WTC11 (cell line): ENCODE measurements around the gene CRYBA2. TPM values are rescaled to one million over a fixed set of nuclear protein-coding genes. Genes with fewer than 3 reads are reported as not detected.

Experiments
- ATAC-seq: fragments of 200-7000 bp; cut with Tn5 transposase; 2 replicates; pipeline ENCODE4 v1.10.0; 2021; ENCODE audit warnings: mild to moderate bottlenecking, moderate library complexity
- CTCF ChIA-PET: fragments of 300-600 bp; sonication (Branson Sonifier 250); formaldehyde crosslinking; loops from one replicate; lab custom pipeline; 2021; ENCODE audit warnings: antibody characterized with exemption; lab: Charles Lee
- POLR2A ChIA-PET: fragments of 350-600 bp; sonication (Branson Sonifier 250); formaldehyde crosslinking; loops from one replicate; lab custom pipeline; 2021; ENCODE audit warnings: antibody characterized with exemption; lab: Charles Lee
- DNase-seq: peaks from one replicate; pipeline ENCODE4 v3.0.0; 2021; ENCODE audit warnings: low spot score
- H3K27ac Mint-ChIP-seq: 2 replicates; pipeline ENCODE4 v1.8.0; 2021; ENCODE audit warnings: mixed read lengths
- H3K27me3 Mint-ChIP-seq: 2 replicates; pipeline ENCODE4 v1.8.0; 2021; ENCODE audit warnings: low read depth, mild to moderate bottlenecking, moderate library complexity, mixed read lengths
- H3K36me3 Mint-ChIP-seq: 2 replicates; pipeline ENCODE4 v1.8.0; 2021; ENCODE audit warnings: mixed read lengths
- H3K4me1 Mint-ChIP-seq: 2 replicates; pipeline ENCODE4 v1.8.0; 2022; ENCODE audit warnings: mixed read lengths
- H3K4me3 Mint-ChIP-seq: 2 replicates; pipeline ENCODE4 v1.8.0; 2021; ENCODE audit warnings: mild to moderate bottlenecking, moderate library complexity, mixed read lengths
- H3K9me3 Mint-ChIP-seq: 2 replicates; pipeline ENCODE4 v1.8.0; 2021; ENCODE audit warnings: mixed read lengths
- CBFB ChIP-seq: sonication (generic); formaldehyde crosslinking; IDR thresholded peaks from 2 replicates; pipeline ENCODE4 v1.8.1; 2022; ENCODE audit warnings: mild to moderate bottlenecking, low read depth, missing genetic modification reagents
- E2F4 ChIP-seq: sonication (generic); formaldehyde crosslinking; IDR thresholded peaks from 2 replicates; pipeline ENCODE4 v1.8.1; 2022; ENCODE audit warnings: low read depth, mild to moderate bottlenecking, moderate library complexity, missing genetic modification reagents, borderline replicate concordance
- ELF4 ChIP-seq: sonication (generic); formaldehyde crosslinking; IDR thresholded peaks from 2 replicates; pipeline ENCODE4 v1.8.1; 2022; ENCODE audit warnings: low read depth, mild to moderate bottlenecking, moderate library complexity, missing genetic modification reagents
- FOXK1 ChIP-seq: sonication (generic); formaldehyde crosslinking; IDR thresholded peaks from 2 replicates; pipeline ENCODE4 v1.8.0; 2022; ENCODE audit warnings: mild to moderate bottlenecking, moderate library complexity, missing genetic modification reagents
- FOXP1 ChIP-seq: sonication (generic); formaldehyde crosslinking; IDR thresholded peaks from 2 replicates; pipeline ENCODE4 v1.8.0; 2022; ENCODE audit warnings: missing genetic modification reagents, mild to moderate bottlenecking, moderate library complexity, borderline replicate concordance
- GTF2I ChIP-seq: fragments of 250-450 bp; sonication (Bioruptor Pico); conservative IDR thresholded peaks from 2 replicates; pipeline ENCODE4 v1.4.0; 2021; ENCODE audit warnings: mild to moderate bottlenecking
- HMGA2 ChIP-seq: fragments of 250-450 bp; sonication (Bioruptor Pico); IDR thresholded peaks from 2 replicates; pipeline ENCODE4 v1.4.0; 2021; ENCODE audit warnings: mild to moderate bottlenecking, moderate library complexity
- MLX ChIP-seq: sonication (generic); formaldehyde crosslinking; IDR thresholded peaks from 2 replicates; pipeline ENCODE4 v1.8.1; 2023; ENCODE audit warnings: mild to moderate bottlenecking, missing genetic modification reagents, moderate library complexity
- NFE2L1 ChIP-seq: sonication (generic); formaldehyde crosslinking; IDR thresholded peaks from 2 replicates; pipeline ENCODE4 v1.8.1; 2023; ENCODE audit warnings: missing genetic modification reagents
- NFYB ChIP-seq: sonication (generic); formaldehyde crosslinking; conservative IDR thresholded peaks from 2 replicates; pipeline ENCODE4 v1.8.0; 2022; ENCODE audit warnings: low read depth, missing genetic modification reagents
- NR2C2 ChIP-seq: sonication (generic); formaldehyde crosslinking; IDR thresholded peaks from 2 replicates; pipeline ENCODE4 v1.8.0; 2022; ENCODE audit warnings: mild to moderate bottlenecking, missing genetic modification reagents
- PRRX2 ChIP-seq: fragments of 250-450 bp; sonication (Bioruptor Pico); IDR thresholded peaks from 2 replicates; pipeline ENCODE4 v1.8.0; 2021; ENCODE audit warnings: mild to moderate bottlenecking
- RELA ChIP-seq: sonication (generic); formaldehyde crosslinking; IDR thresholded peaks from 2 replicates; pipeline ENCODE4 v1.8.1; 2022; ENCODE audit warnings: missing genetic modification reagents, mild to moderate bottlenecking, borderline replicate concordance
- SP1 ChIP-seq: sonication (generic); formaldehyde crosslinking; conservative IDR thresholded peaks from 2 replicates; pipeline ENCODE4 v1.8.1; 2022; ENCODE audit warnings: missing genetic modification reagents
- TEAD4 ChIP-seq: sonication (generic); formaldehyde crosslinking; IDR thresholded peaks from 2 replicates; pipeline ENCODE4 v1.8.0; 2022; ENCODE audit warnings: mild to moderate bottlenecking, missing genetic modification reagents
- TP53 ChIP-seq: sonication (generic); formaldehyde crosslinking; IDR thresholded peaks from 2 replicates; pipeline ENCODE4 v1.8.1; 2023; ENCODE audit warnings: mild to moderate bottlenecking, missing genetic modification reagents
- ZSCAN18 ChIP-seq: fragments of 250-450 bp; sonication (Bioruptor Pico); IDR thresholded peaks from 2 replicates; pipeline ENCODE4 v2.1.2; 2022; ENCODE audit warnings: mild to moderate bottlenecking, moderate library complexity
- total RNA-seq: library from RNA; stranded (reverse); gene quantifications from 3 replicates; pipeline ENCODE4 v1.2.3, GENCODE V29; 2021
- TF ChIP-seq, protein P1 (sequence below): sonication (generic); formaldehyde crosslinking; IDR thresholded peaks from 2 replicates; pipeline ENCODE4 v1.8.0; 2022; ENCODE audit warnings: mild to moderate bottlenecking, missing genetic modification reagents
- TF ChIP-seq, protein P2 (sequence below): sonication (generic); formaldehyde crosslinking; IDR thresholded peaks from 2 replicates; pipeline ENCODE4 v1.8.0; 2023; ENCODE audit warnings: mild to moderate bottlenecking, missing genetic modification reagents
- TF ChIP-seq, protein P3 (sequence below): sonication (generic); formaldehyde crosslinking; IDR thresholded peaks from 2 replicates; pipeline ENCODE4 v1.8.0; 2023; ENCODE audit warnings: missing genetic modification reagents, mild to moderate bottlenecking, borderline replicate concordance

CRYBA2 gene
- total RNA-seq, 1 experiment from 2014 or later: not detected

DNA sequence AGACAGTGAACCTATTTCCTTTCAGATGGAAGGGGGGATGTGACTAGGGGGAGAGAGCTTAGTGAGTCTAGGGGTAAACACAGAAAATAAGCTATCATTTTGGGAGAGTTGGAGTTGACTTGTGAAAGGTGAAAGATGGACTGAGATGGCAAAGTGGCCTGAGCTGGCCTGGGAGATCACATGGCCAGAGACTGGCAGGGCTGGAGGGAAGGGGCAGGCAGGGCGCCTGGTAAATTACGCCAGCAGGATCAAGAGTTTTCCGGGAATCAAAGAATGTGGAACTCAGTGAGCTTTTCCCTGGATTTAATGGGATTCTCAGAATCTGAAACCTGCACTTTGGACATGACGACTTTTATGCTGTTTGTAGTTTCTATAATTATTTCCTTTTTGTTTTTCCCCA lies 48.9 kb upstream of the CRYBA2 start:
- H3K4me1 Mint-ChIP-seq: peaks cover 4% of the 10 kb centered on the region; the same call in 1 of the 2 replicates
- DNase-seq (no peak), ATAC-seq (no peak)
- TF ChIP-seq ZSCAN18 (CRISPR knock-in tag): no peak
- TF ChIP-seq, protein P1, sequence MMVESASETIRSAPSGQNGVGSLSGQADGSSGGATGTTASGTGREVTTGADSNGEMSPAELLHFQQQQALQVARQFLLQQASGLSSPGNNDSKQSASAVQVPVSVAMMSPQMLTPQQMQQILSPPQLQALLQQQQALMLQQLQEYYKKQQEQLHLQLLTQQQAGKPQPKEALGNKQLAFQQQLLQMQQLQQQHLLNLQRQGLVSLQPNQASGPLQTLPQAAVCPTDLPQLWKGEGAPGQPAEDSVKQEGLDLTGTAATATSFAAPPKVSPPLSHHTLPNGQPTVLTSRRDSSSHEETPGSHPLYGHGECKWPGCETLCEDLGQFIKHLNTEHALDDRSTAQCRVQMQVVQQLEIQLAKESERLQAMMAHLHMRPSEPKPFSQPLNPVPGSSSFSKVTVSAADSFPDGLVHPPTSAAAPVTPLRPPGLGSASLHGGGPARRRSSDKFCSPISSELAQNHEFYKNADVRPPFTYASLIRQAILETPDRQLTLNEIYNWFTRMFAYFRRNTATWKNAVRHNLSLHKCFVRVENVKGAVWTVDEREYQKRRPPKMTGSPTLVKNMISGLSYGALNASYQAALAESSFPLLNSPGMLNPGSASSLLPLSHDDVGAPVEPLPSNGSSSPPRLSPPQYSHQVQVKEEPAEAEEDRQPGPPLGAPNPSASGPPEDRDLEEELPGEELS (CRISPR knock-in tag): no peak
- TF ChIP-seq TEAD4 (CRISPR knock-in tag): no peak
- TF ChIP-seq PRRX2 (CRISPR knock-in tag): no peak
- TF ChIP-seq, protein P2, sequence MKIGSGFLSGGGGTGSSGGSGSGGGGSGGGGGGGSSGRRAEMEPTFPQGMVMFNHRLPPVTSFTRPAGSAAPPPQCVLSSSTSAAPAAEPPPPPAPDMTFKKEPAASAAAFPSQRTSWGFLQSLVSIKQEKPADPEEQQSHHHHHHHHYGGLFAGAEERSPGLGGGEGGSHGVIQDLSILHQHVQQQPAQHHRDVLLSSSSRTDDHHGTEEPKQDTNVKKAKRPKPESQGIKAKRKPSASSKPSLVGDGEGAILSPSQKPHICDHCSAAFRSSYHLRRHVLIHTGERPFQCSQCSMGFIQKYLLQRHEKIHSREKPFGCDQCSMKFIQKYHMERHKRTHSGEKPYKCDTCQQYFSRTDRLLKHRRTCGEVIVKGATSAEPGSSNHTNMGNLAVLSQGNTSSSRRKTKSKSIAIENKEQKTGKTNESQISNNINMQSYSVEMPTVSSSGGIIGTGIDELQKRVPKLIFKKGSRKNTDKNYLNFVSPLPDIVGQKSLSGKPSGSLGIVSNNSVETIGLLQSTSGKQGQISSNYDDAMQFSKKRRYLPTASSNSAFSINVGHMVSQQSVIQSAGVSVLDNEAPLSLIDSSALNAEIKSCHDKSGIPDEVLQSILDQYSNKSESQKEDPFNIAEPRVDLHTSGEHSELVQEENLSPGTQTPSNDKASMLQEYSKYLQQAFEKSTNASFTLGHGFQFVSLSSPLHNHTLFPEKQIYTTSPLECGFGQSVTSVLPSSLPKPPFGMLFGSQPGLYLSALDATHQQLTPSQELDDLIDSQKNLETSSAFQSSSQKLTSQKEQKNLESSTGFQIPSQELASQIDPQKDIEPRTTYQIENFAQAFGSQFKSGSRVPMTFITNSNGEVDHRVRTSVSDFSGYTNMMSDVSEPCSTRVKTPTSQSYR (CRISPR knock-in tag): no peak
- TF ChIP-seq CBFB (CRISPR knock-in tag): no peak
- no peak for TF ChIP-seq FOXP1 (CRISPR knock-in tag)
- no peak for TF ChIP-seq NFYB
- H3K4me3 Mint-ChIP-seq: no peak overlapping the region
- H3K36me3 Mint-ChIP-seq: no peaks in the 10 kb centered on the region
- 0 out of 2 replicates have a peak overlapping the region, but pooled peaks have one; percentile 8 for H3K27ac Mint-ChIP-seq
- CTCF ChIA-PET: interaction anchor here (1.5 to 6.6 kb wide), 10 partner anchors 13 to 144 kb away, joined by 3 to 75 read pairs (median 9); partner anchors contain the start of gene CRYBA2
- peaks cover 34% of the 10 kb centered on the region for H3K27me3 Mint-ChIP-seq
- POLR2A ChIA-PET: no interaction called here
- no peaks in the 10 kb centered on the region for H3K9me3 Mint-ChIP-seq

- 0 out of 2 replicates have a peak within 1 kb of the TSS, but pooled peaks have one; percentile 8 for H3K27ac Mint-ChIP-seq
- no peaks in the 10 kb centered on the region for H3K36me3 Mint-ChIP-seq
- CTCF ChIA-PET: interaction anchor here (0.6 to 6.6 kb wide), 9 partner anchors 12 to 117 kb away, joined by 3 to 75 read pairs (median 10); partner anchors contain the start of gene CRYBA2
- peak within 1 kb of the TSS; percentile 86 for H3K4me3 Mint-ChIP-seq
- ATAC-seq (peak; percentile 91), DNase-seq (peak; percentile 69)
- H3K9me3 Mint-ChIP-seq: no peaks in the 10 kb centered on the region
- peaks cover 4% of the 10 kb centered on the region; the same call in 1 of the 2 replicates for H3K4me1 Mint-ChIP-seq
- H3K27me3 Mint-ChIP-seq: peaks cover 30% of the 10 kb centered on the region
- POLR2A ChIA-PET: no interaction called here
- no peak for TF ChIP-seq SP1
- no peak for TF ChIP-seq MLX (CRISPR knock-in tag)
- TF ChIP-seq, protein P3, sequence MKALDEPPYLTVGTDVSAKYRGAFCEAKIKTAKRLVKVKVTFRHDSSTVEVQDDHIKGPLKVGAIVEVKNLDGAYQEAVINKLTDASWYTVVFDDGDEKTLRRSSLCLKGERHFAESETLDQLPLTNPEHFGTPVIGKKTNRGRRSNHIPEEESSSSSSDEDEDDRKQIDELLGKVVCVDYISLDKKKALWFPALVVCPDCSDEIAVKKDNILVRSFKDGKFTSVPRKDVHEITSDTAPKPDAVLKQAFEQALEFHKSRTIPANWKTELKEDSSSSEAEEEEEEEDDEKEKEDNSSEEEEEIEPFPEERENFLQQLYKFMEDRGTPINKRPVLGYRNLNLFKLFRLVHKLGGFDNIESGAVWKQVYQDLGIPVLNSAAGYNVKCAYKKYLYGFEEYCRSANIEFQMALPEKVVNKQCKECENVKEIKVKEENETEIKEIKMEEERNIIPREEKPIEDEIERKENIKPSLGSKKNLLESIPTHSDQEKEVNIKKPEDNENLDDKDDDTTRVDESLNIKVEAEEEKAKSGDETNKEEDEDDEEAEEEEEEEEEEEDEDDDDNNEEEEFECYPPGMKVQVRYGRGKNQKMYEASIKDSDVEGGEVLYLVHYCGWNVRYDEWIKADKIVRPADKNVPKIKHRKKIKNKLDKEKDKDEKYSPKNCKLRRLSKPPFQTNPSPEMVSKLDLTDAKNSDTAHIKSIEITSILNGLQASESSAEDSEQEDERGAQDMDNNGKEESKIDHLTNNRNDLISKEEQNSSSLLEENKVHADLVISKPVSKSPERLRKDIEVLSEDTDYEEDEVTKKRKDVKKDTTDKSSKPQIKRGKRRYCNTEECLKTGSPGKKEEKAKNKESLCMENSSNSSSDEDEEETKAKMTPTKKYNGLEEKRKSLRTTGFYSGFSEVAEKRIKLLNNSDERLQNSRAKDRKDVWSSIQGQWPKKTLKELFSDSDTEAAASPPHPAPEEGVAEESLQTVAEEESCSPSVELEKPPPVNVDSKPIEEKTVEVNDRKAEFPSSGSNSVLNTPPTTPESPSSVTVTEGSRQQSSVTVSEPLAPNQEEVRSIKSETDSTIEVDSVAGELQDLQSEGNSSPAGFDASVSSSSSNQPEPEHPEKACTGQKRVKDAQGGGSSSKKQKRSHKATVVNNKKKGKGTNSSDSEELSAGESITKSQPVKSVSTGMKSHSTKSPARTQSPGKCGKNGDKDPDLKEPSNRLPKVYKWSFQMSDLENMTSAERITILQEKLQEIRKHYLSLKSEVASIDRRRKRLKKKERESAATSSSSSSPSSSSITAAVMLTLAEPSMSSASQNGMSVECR (CRISPR knock-in tag): peak; percentile 26; the same call in 1 of the 2 replicates
- TF ChIP-seq NFE2L1 (CRISPR knock-in tag): no peak
- no peak for TF ChIP-seq ELF4 (CRISPR knock-in tag)
- TF ChIP-seq E2F4: no peak
- no peak for TF ChIP-seq HMGA2 (CRISPR knock-in tag)
- TF ChIP-seq NR2C2 (CRISPR knock-in tag): no peak
- TF ChIP-seq TP53 (CRISPR knock-in tag): no peak
- TF ChIP-seq FOXK1 (CRISPR knock-in tag): 0 out of 2 replicates have a peak, but pooled peaks have one; percentile 38
- no peak for TF ChIP-seq RELA (CRISPR knock-in tag)
- no peak for TF ChIP-seq GTF2I (CRISPR knock-in tag)
- no peak for TF ChIP-seq ZSCAN18 (CRISPR knock-in tag)
Measured at GRCh38 chr2:219041252-219041651, 48.0 kb upstream of the CRYBA2 start, which contains the start of gene CFAP65. TSS of gene CFAP65 (minus strand) at chr2:219041516. CDS start at chr2:219039048, 2,468 bp downstream.
